ENCODE data around the gene BICRAL. TPM values are rescaled to one million over a fixed set of nuclear protein-coding genes. Genes with fewer than 3 reads are reported as not detected.

Gene BICRAL
- total RNA-seq, 4 donors from 2014 or later = 14.7 to 34.8 (median 21.5) TPM

GRCh38 chr6:42831237-42831636 lies 49.4 kb downstream of the BICRAL start:
- 99 to 100% methylated on average over 1 to 3 of the region's 3 CpGs for WGBS, 2 donors (ENCODE audit: low coverage in 1 of 2)
- intact Hi-C loops (cut with DNase I; ENCODE audit: low total_unique reads) = no loop called here
- DNase-seq = no peak

GRCh38 chr6:42834056-42834455 lies 52.2 kb downstream of the BICRAL start:
- Histone ChIP-seq H3K36me3 (peaks cover 0 to 26% (median 11%) of the 10 kb centered on the region in 4 donors), H3K27ac (no peak overlapping the region), H3K9me3 (no peaks in the 10 kb centered on the region), H3K27me3 (no peaks in the 10 kb centered on the region), H3K4me3 (no peak overlapping the region), H3K4me1 (no peaks in the 10 kb centered on the region)
- 98% methylated on average over 5 of the region's 5 CpGs; no CpG with 5 or more reads in 1 of the 2 donors for WGBS, 2 donors (ENCODE audit: low coverage in 1 of 2)
- intact Hi-C loops (cut with DNase I; ENCODE audit: low total_unique reads) (no loop called here), in situ Hi-C loops (cut with MboI; ENCODE audit: low pct_ligation_motif_present in 1 of 4, low pct_unique_long_range_greater_than_20kb in 1 of 4, low sequenced_read_pairs in 3 of 4) (no loop called here)
- TF ChIP-seq CTCF (IDR thresholded peaks at IDR 0.05) (no peak), POLR2A (IDR thresholded peaks at IDR 0.05) (no peak), POLR2AphosphoS5 (IDR thresholded peaks at IDR 0.05) (no peak), EP300 (IDR thresholded peaks at IDR 0.05; ENCODE audit: low read depth) (no peak)
- no peak for DNase-seq

More at GRCh38 chr6:42831237-42831636, 49.4 kb downstream of the BICRAL start:
- H3K4me3 ChIP-seq = no peak overlapping the region
- H3K27ac ChIP-seq = no peak overlapping the region
- H3K27me3 ChIP-seq = no peaks in the 10 kb centered on the region
- TF ChIP-seq EP300 (IDR thresholded peaks at IDR 0.05; ENCODE audit: low read depth) (no peak), CTCF (IDR thresholded peaks at IDR 0.05) (no peak), POLR2AphosphoS5 (IDR thresholded peaks at IDR 0.05) (no peak), POLR2A (IDR thresholded peaks at IDR 0.05) (no peak)
- in situ Hi-C loops (cut with MboI; ENCODE audit: low pct_ligation_motif_present in 1 of 4, low pct_unique_long_range_greater_than_20kb in 1 of 4, low sequenced_read_pairs in 3 of 4) = no loop called here
- H3K9me3 ChIP-seq = no peaks in the 10 kb centered on the region
- no peaks in the 10 kb centered on the region for H3K4me1 ChIP-seq
- peaks cover 0 to 36% (median 12%) of the 10 kb centered on the region in 4 donors for H3K36me3 ChIP-seq

GRCh38 chr6:42841844-42842584 lies 60.2 kb downstream of the BICRAL start:
- H3K9me3 ChIP-seq = no peaks in the 10 kb centered on the region
- TF ChIP-seq POLR2A (IDR thresholded peaks at IDR 0.05) (no peak), POLR2AphosphoS5 (IDR thresholded peaks at IDR 0.05) (no peak), CTCF (IDR thresholded peaks at IDR 0.05) (no peak), EP300 (IDR thresholded peaks at IDR 0.05; ENCODE audit: low read depth) (no peak)
- H3K36me3 ChIP-seq = peaks cover 0 to 9% (median 3%) of the 10 kb centered on the region in 4 donors
- DNase-seq = no peak
- 93 to 100% methylated on average over 5 to 6 of the region's 6 CpGs for WGBS, 2 donors (ENCODE audit: low coverage in 1 of 2)
- in situ Hi-C loops (cut with MboI; ENCODE audit: low pct_ligation_motif_present in 1 of 4, low pct_unique_long_range_greater_than_20kb in 1 of 4, low sequenced_read_pairs in 3 of 4) (no loop called here), intact Hi-C loops (cut with DNase I; ENCODE audit: low total_unique reads) (no loop called here)
- no peak overlapping the region for H3K4me3 ChIP-seq
- no peaks in the 10 kb centered on the region for H3K27me3 ChIP-seq
- H3K4me1 ChIP-seq = peaks cover 0 to 20% (median 3%) of the 10 kb centered on the region in 4 donors
- no peak overlapping the region for H3K27ac ChIP-seq

- Histone ChIP-seq H3K27me3 (no peaks in the 10 kb centered on the region), H3K36me3 (peaks cover 0 to 4% (median 0%) of the 10 kb centered on the region in 4 donors), H3K9me3 (no peaks in the 10 kb centered on the region), H3K4me3 (no peak overlapping the region), H3K27ac (peak overlapping the region; percentile 11 to 32 (median 22)), H3K4me1 (peaks cover 0 to 20% (median 3%) of the 10 kb centered on the region in 4 donors)
- intact Hi-C loops (cut with DNase I; ENCODE audit: low total_unique reads) = no loop called here
- TF ChIP-seq POLR2AphosphoS5 (IDR thresholded peaks at IDR 0.05) (peak in 2 of 3 donors; percentile 28 to 76), EP300 (IDR thresholded peaks at IDR 0.05; ENCODE audit: low read depth) (no peak)
- WGBS, 2 donors (ENCODE audit: low coverage in 1 of 2) = 0 to 47% methylated on average over 3 to 6 of the region's 6 CpGs
- in situ Hi-C loops (cut with MboI; ENCODE audit: low pct_ligation_motif_present in 1 of 4, low pct_unique_long_range_greater_than_20kb in 1 of 4, low sequenced_read_pairs in 3 of 4) = no loop called here
- peak; percentile 71 for DNase-seq
Measured at GRCh38 chr6:42845327-42845694, 63.5 kb downstream of the BICRAL start.
